Right hindlimb (tissue), 1 donor: ENCODE measurements around the gene UFSP1.
"Not testable (repeated sequence)": the region's sequence is repeated elsewhere in the genome, so short reads cannot be mapped to it uniquely, and the experiment has no call there.

Experiments used
- DNase-seq: peaks from one replicate; pipeline ENCODE4 v3.0.0-alpha.2; 2018

The UFSP1 gene

DNA sequence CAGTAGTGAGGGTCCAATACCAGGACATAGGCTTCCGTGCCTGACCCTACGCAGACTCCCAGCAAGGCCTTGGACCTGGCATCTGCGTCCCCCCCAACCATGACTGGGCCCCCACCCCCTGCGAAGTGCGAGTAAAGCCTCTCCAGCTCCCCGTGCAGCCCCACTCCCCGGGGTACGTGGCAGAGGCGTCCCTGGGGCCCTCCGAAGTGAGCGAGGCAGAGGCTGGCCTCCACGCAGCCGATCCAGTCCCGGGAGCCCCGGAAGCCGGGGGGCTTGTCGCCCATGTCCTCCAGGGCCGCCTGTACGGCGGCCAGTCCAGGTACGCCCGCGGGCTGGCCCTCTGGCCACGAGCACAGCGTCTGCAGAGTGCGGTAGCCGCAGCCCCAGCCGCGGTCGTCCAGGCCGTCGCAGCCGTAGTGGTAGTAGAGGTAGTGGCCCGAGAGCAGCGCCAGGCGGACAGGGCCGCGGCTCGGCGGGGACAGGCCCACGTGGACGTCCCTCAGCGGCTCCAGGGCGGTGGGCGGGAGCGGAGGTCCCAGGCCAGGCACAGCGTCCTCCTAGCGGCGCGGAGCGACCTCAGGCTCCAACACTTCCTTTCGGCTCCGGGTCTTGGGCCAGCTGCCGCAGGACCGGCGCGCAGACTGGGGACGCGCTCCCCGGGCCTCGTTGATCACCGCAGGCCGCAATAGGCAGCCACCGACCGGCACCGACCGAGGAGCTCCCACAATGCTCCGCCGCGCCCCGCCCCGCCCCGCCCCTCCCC lies at the start of gene UFSP1:
TSS of gene UFSP1 (minus strand) at position 728 of the 763 bp plus-strand sequence. CDS start at position 284, 444 bp downstream.
- no peak for DNase-seq

DNA sequence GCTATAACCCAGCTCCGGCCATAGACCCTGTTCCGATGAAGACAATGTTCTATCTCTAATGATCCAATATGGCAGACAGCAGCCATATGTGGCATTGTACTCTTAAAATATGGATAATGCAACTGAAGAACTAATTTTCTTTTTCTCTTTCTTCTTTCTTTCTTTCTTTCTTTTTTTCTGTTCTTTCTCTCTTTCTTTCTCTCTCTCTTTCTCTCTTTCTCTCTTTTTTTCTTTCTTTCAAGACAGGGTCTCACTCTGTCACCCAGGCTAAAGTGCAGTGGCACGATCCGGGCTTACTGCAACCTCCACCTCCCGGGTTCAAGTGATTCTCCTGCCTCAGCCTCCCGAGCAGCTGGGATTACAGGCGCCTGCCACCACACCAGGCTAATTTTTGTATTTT lies 46.7 kb upstream of the UFSP1 start:
- DNase-seq, result not testable (repeated sequence)

DNA sequence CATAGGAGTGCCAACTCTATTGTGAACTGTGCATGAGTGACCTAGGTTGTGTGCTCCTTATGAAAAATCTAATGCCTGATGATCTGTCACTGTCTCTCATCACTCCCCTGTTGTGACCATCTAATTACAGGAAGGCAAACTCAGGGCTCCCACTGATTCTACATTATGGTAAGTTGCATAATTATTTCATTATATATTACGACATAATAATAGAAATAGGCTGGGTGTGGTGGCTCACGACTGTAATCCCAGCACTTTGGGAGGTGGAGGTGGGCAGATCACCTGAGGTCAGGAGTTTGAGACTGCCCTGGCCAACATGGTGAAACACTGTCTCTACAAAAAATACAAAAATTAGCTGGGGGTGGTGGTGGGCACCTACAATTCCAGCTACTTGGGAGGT lies 45.9 kb upstream of the UFSP1 start:
- DNase-seq, result not testable (repeated sequence)

DNA sequence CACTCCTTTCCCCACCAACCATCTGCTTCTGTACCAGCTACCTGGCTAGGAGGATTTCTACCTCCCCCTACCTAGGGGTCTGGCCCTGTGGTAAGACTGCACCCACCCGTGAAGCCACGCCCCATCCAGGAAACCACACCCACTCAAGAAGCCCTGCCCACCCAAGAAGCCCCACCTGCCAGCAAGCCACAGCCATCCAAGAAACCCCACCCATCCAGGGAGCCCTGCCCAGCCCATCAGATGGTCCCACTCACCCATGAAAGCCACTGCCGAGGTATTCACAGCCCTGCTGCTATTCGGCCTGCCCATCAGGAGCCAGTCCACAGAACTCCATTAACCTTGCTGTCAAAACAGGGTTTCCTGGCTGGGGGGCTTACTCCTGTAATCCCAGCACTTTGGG lies 44.2 kb upstream of the UFSP1 start:
- DNase-seq, result no peak

DNA sequence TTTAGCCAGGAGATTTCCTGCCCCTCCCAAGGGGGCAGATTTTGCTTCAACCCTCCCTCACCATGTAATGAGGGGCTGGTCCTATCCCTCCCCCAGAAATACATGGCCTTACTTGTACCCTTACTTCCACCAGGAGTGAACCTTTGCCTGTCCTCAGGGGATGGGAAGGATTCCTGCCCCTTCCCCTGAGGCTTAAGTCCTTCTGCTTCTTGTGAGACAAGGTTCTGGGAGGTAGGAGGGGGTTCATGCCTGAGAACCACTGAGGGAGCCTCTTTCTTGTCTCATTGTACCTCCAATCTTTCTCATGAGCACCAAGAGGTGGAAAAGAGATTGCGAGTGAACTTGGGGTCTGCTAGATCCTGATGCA lies 40.3 kb upstream of the UFSP1 start:
- DNase-seq, result no peak

DNA sequence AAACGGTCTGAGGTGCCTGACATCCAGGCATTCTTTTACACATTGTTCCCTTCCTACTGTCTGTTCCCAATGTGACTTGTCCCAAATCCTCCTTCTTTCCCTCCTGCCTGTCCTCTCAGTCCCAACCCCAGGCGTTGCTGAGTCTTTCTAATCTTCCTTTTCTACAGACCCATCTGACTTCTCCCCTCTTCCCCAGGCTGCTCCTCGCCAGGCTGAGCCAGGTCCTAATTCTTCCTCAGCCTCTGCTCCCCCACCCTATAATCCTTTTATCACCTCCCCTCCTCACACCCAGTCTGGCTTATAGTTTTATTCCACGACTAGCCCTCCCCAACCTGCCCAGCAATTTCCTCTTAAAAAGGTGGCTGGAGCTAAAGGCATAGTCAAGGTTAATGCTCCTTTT lies 34.1 kb upstream of the UFSP1 start:
- not testable (repeated sequence) for DNase-seq

DNA sequence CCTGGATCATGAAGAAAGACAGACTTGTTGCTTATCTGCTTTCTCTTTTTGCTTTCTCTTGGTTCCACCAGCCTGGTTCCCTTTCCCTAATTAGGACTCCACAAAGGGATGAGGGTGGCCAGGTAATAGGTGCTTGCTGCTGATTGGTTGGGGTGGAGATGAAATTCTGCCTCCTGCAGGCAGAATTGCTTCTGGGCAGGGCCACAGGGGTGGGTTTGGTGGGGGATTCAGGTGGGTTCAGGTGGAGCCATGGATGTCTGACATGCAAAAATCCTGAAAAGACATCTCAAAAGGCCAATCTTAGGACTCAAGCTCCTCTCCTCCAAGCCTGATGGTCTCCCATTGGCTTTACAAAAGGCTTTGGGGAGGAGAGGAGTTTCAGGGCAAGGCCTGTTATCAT lies 31.5 kb upstream of the UFSP1 start:
- no peak for DNase-seq

DNA sequence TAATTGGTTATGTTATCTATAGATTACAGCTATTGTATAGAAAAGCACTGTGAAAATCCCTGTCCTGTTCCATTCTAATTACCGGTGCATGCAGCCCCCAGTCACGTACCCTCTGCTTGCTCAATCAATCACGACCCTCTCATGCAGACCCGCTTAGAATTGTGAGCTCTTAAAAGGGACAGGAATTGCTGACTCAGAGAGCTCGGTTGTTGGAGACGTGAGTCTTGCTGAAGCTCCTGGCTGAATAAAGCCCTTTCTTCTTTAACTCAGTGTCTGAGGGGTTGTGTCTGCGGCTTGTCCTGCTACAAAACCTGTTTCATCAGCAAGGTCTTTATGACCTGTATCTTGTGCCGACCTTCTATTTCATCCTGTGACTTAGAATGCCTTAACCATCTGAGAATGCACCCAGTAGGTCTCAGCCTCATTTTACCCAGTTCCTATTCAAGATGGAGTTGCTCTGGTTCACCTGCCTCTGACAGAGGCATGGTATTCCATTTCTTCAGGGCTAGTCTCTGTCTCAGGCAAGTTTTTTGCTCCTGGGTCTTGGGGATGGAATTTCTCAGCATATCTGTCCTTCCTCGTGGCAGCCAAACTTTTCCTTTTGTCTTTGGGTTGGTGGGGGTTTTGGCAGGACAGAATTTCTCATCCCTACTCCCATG lies 30.4 kb upstream of the UFSP1 start:
- DNase-seq, result not testable (repeated sequence)

DNA sequence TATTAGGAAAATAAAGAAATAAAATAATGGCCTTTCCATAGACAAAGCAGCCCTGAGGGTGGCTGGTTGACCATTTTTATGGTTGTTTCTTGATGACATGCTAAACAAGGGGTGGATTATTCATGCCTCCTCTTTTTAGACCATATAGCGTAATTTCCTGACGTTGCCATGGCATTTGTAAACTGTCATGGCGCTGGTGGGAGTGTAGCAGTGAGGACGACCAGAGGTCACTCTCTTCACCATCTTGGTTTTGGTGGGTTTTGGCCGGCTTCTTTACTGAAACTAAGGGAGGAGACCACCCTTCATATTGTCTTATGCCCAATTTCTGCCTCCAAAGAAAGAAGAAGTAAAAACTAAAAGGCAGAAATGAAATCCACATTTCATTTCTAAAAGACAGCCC lies 29.8 kb upstream of the UFSP1 start:
- DNase-seq, result not testable (repeated sequence)

DNA sequence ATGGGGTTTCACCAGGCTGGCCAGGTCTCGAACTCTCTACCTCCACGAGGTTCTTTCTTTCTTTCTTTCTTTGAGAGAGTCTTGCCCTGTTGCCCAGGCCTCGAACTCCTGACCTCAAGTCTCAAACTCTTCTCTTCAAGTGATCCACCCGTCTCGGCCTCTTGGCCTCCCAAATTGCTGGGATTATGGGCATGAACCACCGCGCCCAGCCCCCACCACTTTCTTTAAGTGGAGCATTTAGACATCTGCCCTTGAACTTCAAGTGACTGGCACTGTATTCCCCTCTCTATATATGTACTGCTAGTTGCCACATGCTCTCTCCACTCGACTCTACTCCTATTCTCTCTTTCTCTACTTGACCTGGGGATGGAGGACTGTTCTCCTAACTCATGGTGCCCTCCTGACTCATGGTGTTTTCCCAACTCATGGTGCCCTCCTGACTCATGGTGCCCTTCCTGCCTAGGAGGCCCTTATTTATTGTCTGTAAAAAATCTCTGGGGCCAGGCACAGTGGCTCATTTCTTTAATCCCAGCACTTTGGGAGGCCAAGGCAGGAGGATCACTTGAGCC lies 25.4 kb upstream of the UFSP1 start:
- DNase-seq, result no peak

DNA sequence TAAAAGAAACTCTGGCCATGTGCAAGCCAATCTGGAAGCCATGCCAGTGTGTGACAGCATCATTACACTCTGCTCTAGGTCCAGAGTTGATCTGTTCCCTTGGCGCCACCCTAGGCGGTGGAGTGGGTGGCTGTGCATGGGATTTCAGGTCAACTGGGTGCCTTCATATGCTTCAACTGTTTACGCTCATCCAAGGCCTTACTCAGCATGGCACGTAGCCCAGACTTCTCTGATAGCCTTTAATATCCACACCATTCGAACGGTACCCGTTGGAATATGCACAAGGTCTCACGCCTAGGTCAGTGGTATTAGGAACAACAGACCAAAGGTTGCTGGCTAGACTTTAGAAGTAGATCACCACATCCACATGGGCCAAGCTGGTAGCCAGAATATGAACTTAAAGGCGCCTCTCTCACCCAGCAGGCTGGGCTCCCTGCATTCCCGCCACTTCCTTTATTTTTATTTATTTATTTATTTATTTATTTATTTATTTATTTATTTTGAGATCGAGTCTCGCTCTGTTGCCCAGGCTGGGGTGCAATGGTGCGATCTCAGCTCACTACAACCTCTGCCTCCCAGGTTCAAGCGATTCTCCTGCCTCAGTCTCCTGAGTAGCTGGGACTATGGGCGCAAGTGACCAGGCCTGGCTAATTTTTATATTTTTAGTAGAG lies 24.8 kb upstream of the UFSP1 start:
- no peak for DNase-seq

DNA sequence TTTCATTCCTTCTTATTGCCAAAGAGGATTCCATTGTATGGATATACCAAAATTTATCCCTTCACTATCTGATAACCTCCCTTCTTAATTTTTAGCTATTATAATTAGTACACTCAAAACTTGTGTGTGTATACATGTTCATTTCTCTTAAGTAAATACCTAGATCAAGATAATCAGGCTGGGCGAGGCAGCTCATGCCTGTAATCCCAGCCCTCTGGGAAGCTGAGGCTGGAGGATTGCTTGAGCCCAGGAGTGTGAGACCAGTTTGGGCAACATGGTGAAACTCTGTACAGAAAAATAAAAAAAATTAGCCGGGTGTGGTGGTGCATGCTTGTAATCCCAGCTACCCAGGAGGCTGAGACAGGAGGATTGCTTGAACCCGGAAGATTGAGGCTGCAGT lies 22.0 kb upstream of the UFSP1 start:
- DNase-seq, result no peak

DNA sequence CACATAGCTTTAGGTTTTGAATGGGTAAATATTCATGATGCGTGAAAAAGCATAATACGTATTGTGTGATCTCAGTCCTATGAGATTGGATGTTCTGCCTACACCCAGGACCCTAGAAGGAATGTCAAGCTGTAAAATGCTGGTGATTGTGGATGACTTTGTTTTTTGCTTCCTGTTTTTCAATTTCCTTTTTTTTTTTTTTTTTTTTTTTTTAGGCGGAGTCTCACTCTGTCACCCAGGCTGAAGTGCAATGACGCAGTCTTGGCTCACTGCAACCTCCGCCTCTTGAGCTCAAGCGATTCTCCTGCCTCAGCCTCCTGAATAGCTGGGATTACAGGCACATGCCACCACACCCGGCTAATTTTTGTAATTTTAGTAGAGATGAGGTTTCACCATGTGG lies 20.9 kb upstream of the UFSP1 start:
- DNase-seq, result not testable (repeated sequence)

DNA sequence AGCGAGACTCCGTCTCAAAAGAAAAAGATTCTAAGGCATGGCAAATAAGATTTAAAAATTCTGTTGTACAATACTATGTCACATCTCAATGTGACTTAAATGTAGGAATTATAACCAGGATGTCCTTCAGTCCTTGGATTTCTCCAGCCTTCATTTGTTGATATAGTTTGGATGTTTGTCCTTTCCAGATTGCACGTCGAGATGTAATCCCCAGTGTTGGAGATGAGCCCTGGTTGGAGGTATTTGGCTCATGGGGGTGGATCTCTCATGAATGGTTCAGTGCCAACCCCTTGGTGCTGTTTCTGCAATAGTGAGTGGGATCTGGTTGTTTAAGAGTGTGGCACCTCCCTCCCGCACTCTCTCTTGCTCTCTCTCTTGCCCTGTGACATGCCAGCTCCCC lies 19.0 kb upstream of the UFSP1 start:
- no peak for DNase-seq

DNA sequence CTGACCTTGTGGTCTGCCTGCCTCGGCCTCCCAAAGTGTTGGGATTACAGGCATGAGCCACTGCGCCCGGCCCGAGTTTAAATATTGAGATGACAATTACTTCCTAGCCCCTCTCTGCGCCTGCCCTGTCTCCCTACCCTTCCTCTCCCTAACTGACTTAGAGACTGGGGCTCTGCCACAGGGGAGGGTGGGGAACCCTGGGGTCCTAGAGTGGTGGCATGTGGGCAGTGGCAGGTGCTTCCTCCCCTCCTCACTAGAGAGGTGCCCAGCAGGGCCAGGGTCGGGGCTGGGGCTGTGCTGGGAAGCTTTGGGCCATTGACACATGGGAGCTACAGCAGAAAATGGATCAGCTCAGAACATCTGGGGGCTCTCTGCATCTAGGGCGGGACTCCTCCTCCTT lies 13.1 kb upstream of the UFSP1 start:
- DNase-seq, result no peak

DNA sequence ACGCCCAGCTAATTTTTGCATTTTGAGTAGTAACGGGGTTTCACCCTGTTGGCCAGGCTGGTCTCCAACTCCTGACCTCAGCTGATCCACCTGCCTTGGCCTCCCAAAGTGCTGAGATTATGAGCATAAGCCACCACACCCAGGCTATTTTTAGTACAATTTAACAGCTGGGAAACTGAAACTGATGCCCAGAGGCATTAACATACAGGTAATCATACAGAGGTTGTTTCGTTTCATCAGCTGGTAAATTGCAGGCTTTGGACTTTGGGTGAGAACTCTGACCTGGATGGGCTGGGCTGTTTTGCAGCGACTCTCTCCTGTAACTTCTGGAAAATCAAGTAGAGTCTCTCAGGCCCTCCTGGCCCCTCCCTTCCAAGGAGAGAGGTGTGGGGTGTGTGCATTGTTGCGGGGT lies 12.4 kb upstream of the UFSP1 start:
- DNase-seq, result no peak

DNA sequence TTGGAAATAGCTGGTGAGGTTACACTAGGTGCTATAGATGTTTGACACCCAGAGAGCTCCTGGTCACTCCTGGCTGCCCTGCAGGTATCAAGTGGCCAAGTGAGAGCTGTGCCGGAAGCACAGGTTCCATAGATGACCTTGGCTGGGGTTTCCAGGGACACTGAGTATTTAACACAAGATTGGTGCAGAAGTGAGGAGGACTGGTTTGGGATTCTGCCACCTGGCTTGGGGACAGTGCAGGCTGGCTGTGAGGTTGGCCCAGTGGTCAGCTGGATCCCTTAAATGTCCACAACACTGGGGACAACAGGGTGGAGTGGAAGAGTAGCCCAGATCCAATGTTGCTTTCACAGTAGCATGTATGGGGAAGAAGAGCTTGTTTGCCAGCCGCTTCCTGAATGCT lies 11.5 kb upstream of the UFSP1 start:
- no peak for DNase-seq

DNA sequence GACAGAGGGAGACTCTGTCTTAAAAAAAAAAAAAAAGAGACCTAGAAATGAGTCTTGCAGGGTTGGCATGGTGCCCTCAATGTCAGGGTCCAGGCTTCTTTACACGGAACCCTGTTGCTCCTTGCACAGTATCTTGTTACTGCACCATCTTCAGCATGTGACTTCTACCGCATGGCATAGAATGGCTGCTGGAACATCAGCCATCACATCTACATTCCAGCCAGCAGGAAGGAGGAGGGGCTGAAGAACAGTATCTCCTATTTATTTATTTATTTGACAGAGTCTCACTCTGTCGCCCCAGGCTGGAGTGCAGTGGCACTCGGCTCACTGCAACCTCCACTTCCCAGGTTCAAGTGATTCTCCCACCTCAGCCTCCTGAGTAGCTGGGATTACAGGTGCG lies 9.9 kb upstream of the UFSP1 start:
- DNase-seq, result no peak

DNA sequence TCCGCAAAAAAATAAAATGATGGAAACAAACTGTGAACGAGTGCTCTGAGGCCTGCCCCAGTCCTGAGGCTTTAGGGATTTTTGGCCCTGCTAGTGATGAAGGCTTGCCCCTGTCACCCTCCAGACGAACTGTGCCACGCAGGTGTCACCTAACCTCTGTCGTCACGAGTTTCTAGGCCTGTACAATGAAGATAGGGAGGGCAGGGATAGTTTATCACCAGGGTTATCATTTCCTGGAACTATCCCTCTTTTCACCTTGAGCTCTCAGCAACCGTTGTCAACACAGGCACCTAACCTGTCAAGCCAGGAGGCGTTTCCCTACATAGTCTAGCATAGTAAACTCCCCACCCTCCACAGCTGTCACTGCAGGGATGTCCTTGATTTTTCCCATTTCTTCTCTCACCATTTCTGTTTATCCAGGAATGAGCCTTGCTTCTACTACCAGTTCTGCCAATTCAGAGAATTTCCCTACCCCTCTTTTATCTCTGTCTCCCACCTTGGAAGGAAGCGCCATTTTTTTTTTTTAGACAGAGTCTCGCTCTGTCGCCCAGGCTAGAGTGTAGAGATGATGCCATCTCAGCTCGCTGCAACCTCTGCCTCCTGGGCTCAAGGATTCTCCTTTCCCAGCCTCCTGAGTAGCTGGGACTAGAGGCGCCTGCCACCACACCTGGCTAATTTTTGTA lies 8.4 kb upstream of the UFSP1 start:
- no peak for DNase-seq

DNA sequence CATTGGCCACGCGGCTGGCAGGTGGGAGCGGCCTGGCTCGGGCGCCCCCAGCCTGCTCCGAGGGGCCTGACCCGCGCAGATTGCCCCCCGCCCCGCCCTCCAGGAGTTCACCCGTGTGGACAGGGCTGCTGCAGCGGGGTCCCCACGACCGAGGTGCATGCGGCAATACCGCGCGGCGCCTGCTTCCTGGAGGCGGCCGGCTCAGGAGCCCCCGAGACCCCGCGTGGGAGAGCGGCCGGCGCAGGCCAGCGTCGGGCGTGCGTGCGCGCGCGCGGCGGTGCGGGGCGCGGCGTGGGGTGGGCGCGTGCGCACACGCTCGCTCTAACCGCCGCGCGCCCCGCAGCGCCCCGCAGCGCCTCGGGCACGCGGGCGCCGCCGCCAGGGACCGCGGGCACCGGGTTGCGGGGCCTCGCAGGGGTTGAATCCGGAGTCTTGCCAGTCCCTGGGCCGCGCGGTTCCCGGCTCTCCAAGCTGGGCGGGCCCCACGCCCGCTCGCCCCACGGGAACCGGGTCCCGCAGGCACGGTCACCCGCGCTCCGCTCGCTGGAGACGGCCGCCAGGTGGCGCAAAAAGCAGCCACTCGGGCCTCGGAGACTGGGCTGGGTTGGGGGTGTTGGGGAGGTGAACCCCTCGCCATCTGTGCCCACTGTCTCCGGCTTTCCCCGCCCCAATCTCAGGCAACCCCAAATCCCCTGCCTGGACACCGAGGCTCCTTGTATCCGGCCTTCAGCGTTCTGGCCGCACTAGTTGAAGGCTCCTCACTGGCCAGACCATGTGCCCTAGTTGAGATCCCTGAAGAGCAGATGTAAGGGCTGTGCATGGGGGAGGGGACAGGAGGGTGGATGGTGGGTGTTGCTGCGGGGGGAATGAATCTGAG lies 7.5 kb upstream of the UFSP1 start:
- peak; percentile 53 for DNase-seq

DNA sequence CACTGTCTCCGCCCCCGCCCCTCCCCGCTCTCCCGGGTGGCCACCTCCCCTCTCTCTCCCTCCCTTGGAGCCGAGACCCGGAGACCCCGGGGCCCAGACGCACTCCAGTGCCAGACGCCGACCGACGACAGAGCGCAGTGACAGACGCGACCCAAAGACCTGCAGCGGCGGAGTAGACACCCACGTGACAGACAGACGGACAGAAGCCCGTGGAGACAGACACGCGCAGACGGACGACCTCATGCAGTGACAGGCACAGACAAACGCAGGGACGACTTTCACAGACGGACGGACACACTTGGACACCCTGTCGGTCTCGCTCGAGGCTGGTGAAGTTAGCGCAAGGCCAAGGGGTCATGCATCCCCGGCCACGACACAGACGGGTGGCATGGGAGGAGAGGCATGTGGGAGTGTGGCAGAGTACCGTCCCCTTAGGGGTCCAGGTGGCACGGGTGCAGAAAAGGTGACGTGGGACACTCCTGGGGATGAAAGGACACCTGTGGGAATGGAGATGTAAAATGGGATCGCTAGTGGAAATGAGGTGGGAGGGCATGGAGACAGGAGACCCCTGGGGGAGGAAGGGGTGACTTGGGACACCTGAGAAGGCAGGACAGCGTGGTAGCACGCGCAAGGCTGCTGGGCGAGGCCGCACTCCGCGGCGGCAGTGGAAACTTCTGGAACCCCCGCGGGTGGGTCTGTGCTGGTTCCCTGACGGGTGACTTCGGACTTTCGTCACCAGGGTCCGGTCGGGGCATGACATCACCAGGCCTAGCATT lies 6.6 kb upstream of the UFSP1 start:
- DNase-seq, result peak; percentile 57

DNA sequence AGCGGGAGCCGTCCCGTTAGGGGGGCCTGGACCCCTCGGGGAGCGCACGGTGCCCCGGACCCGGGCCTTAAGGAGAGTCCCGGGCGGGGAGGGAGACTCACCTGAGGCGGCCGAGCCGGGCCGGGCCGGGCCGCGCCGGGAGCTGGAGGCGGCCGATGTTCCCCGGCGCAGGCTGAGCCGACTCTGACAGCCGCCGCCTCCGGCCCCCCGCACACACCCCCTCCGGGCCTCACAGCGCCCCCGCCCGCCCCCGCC lies 6.1 kb upstream of the UFSP1 start, which contains the start of gene ACHE:
TSS of gene ACHE (minus strand) at position 188 of the 255 bp plus-strand sequence. CDS start 1,656 bp downstream, outside the sequence.
- DNase-seq, result no peak
